HepG2 (cell line): ENCODE measurements around the gene HSPA1L. TPM values are rescaled to one million over a fixed set of nuclear protein-coding genes. Genes with fewer than 3 reads are reported as not detected.

ENCODE experiments used
- ARHGAP35 ChIP-seq: sonication (generic); formaldehyde crosslinking; IDR thresholded peaks from 2 replicates; pipeline ENCODE4 v1.9.0; 2022; ENCODE audit warnings: mild to moderate bottlenecking, inconsistent platforms, moderate library complexity, missing genetic modification reagents, borderline replicate concordance
- BCL6 ChIP-seq: IDR thresholded peaks from 2 replicates; pipeline ENCODE4 v1.6.1; 2016; ENCODE audit warnings: missing genetic modification reagents, missing compliant biosample characterization
- CEBPG ChIP-seq: IDR thresholded peaks from 2 replicates; pipeline ENCODE4 v1.6.1; 2016
- CREB3 ChIP-seq: sonication (generic); formaldehyde crosslinking; IDR thresholded peaks from 2 replicates; pipeline ENCODE4 v1.5.0; 2020; ENCODE audit warnings: missing genetic modification reagents
- POLR2A ChIP-seq, 2 experiments: IDR thresholded peaks; 2 replicates each; pipeline ENCODE4 v1.6.1; 2011; ENCODE audit warnings: low read depth in 2 of 2, low read length in 2 of 2, mild to moderate bottlenecking in 1 of 2, moderate library complexity in 1 of 2; ENCODE audit not compliant: insufficient read depth in 1 of 2
- POLR2AphosphoS2 ChIP-seq: IDR thresholded peaks from 2 replicates; pipeline ENCODE4 v1.6.1; 2011; ENCODE audit warnings: low read depth, low read length, improper control_type of control experiment
- RCOR2 ChIP-seq: IDR thresholded peaks from 2 replicates; pipeline ENCODE4 v1.6.1; 2016; ENCODE audit warnings: missing biosample characterization, missing genetic modification reagents
- SALL2 ChIP-seq: sonication (generic); formaldehyde crosslinking; IDR thresholded peaks from 2 replicates; pipeline ENCODE4 v1.8.1; 2023; ENCODE audit warnings: mild to moderate bottlenecking, missing genetic modification reagents, inconsistent platforms
- SRF ChIP-seq: IDR thresholded peaks from 2 replicates; pipeline ENCODE4 v1.6.1; 2011; ENCODE audit warnings: mild to moderate bottlenecking, low read depth, low read length, moderate library complexity
- TAF1 ChIP-seq: sonication (generic); formaldehyde crosslinking; IDR thresholded peaks from 2 replicates; pipeline ENCODE4 v1.4.0; 2020; ENCODE audit warnings: missing genetic modification reagents
- TSC22D2 ChIP-seq: sonication (generic); formaldehyde crosslinking; IDR thresholded peaks from 2 replicates; pipeline ENCODE4 v1.5.1; 2020; ENCODE audit warnings: missing genetic modification reagents, mild to moderate bottlenecking, borderline replicate concordance
- ZBTB21 ChIP-seq: sonication (generic); formaldehyde crosslinking; IDR thresholded peaks from 2 replicates; pipeline ENCODE4 v1.4.0; 2020; ENCODE audit warnings: missing genetic modification reagents
- ZBTB46 ChIP-seq: sonication (generic); formaldehyde crosslinking; IDR thresholded peaks from 2 replicates; pipeline ENCODE4 v1.4.0; 2020; ENCODE audit warnings: mild to moderate bottlenecking, missing genetic modification reagents, borderline replicate concordance
- ZFP37 ChIP-seq: sonication (generic); formaldehyde crosslinking; IDR thresholded peaks from 2 replicates; pipeline ENCODE4 v1.4.0; 2020; ENCODE audit warnings: missing genetic modification reagents, borderline replicate concordance
- ZNF160 ChIP-seq: sonication (generic); formaldehyde crosslinking; IDR thresholded peaks from 2 replicates; pipeline ENCODE4 v1.8.0; 2022; ENCODE audit warnings: mild to moderate bottlenecking, inconsistent platforms, missing genetic modification reagents
- ZNF20 ChIP-seq: sonication (generic); formaldehyde crosslinking; IDR thresholded peaks from 2 replicates; pipeline ENCODE4 v1.4.0; 2020; ENCODE audit warnings: mild to moderate bottlenecking, moderate library complexity, missing genetic modification reagents
- ZNF224 ChIP-seq: sonication (generic); formaldehyde crosslinking; IDR thresholded peaks from 2 replicates; pipeline ENCODE4 v1.5.0; 2020; ENCODE audit warnings: mild to moderate bottlenecking, missing genetic modification reagents
- ZNF251 ChIP-seq: sonication (generic); formaldehyde crosslinking; IDR thresholded peaks from 2 replicates; pipeline ENCODE4 v1.9.0; 2021; ENCODE audit warnings: mild to moderate bottlenecking, missing genetic modification reagents
- ZNF354B ChIP-seq: sonication (generic); formaldehyde crosslinking; IDR thresholded peaks from 2 replicates; pipeline ENCODE4 v1.8.0; 2022; ENCODE audit warnings: mild to moderate bottlenecking, missing genetic modification reagents
- ZNF446 ChIP-seq: sonication (generic); formaldehyde crosslinking; IDR thresholded peaks from 2 replicates; pipeline ENCODE4 v1.5.0; 2020; ENCODE audit warnings: mild to moderate bottlenecking, missing genetic modification reagents
- ZNF512 ChIP-seq: sonication (generic); formaldehyde crosslinking; IDR thresholded peaks from 2 replicates; pipeline ENCODE4 v1.4.0; 2020; ENCODE audit warnings: mild to moderate bottlenecking, missing genetic modification reagents
- ZNF550 ChIP-seq: sonication (generic); formaldehyde crosslinking; IDR thresholded peaks from 2 replicates; pipeline ENCODE4 v1.4.0; 2020; ENCODE audit warnings: mild to moderate bottlenecking, missing genetic modification reagents, borderline replicate concordance
- ZNF781 ChIP-seq: sonication (generic); formaldehyde crosslinking; IDR thresholded peaks from 2 replicates; pipeline ENCODE4 v1.5.1; 2020; ENCODE audit warnings: borderline replicate concordance, mild to moderate bottlenecking, missing genetic modification reagents; ENCODE audit errors: not compliant biosample characterization
- ZSCAN5A ChIP-seq: sonication (generic); formaldehyde crosslinking; IDR thresholded peaks from 2 replicates; pipeline ENCODE4 v1.8.0; 2022; ENCODE audit warnings: mild to moderate bottlenecking, missing genetic modification reagents, borderline replicate concordance
- polyA plus RNA-seq, 8 experiments: library from polyadenylated mRNA; depleted of rRNA in 3 of 8; stranded (reverse) in 7 of 8; unstranded in 1 of 8; fragments of >200 nt; fragmentation: Illumina TruSeq in 4 of 8; extraction: Trizol in 4 of 8; gene quantifications; 2 replicates each; pipeline versions ENCODE4 v1.2.1 to v1.2.3, GENCODE V29; 2011 to 2016; ENCODE audit warnings: low read depth in 4 of 8, missing spikeins in 1 of 8, mixed read lengths in 1 of 8; ENCODE audit not compliant: insufficient read depth in 1 of 8
- total RNA-seq, 5 experiments: library from RNA; depleted of rRNA; stranded (reverse); fragments of >200 nt; fragmentation: Illumina TruSeq; extraction: Trizol; gene quantifications; 2 replicates each; pipeline ENCODE4 v1.2.3, GENCODE V29; 2016; ENCODE audit warnings: low read depth in 1 of 5

HSPA1L gene
- total and polyA plus RNA-seq, 2 of the 13 experiments (the other 11 are each of a cell fraction or from before 2014, with no cell fraction given), result 0.55 to 1.0 TPM

GRCh38 chr6:31815025-31815838 is at the start of gene HSPA1L, which contains the start of gene HSPA1A (continued):
- TF ChIP-seq ZBTB46 (CRISPR knock-in tag), result no peak
- no peak for TF ChIP-seq ZNF550 (CRISPR knock-in tag)
- no peak for TF ChIP-seq ZNF224 (CRISPR knock-in tag)
- TF ChIP-seq ZBTB21 (CRISPR knock-in tag), result no peak
- TF ChIP-seq ZNF160, result no peak; the same call in 1 of the 2 replicates
- no peak for TF ChIP-seq ZNF446 (CRISPR knock-in tag)
- TF ChIP-seq CEBPG (CRISPR knock-in tag), result no peak
- TF ChIP-seq POLR2AphosphoS2, result 0 out of 2 replicates have a peak, but pooled peaks have one; percentile 44
- TF ChIP-seq BCL6 (CRISPR knock-in tag), result no peak
- TF ChIP-seq CREB3 (CRISPR knock-in tag), result no peak
- no peak for TF ChIP-seq ZFP37
- no peak for TF ChIP-seq ZNF251
- no peak for TF ChIP-seq ZNF354B (CRISPR knock-in tag)
- TF ChIP-seq TAF1 (CRISPR knock-in tag), result peak; percentile 88
- TF ChIP-seq RCOR2 (CRISPR knock-in tag), result no peak
- peak; percentile 99 to 100 for TF ChIP-seq POLR2A (IDR thresholded peaks at IDR 0.05; ENCODE audit: insufficient read depth in 1 of 2, low read depth in 2 of 2, low read length in 2 of 2)
- TF ChIP-seq ZNF20 (CRISPR knock-in tag), result no peak
- peak; percentile 59; the same call in 1 of the 2 replicates for TF ChIP-seq ZSCAN5A (CRISPR knock-in tag)
- no peak for TF ChIP-seq ZNF512 (CRISPR knock-in tag)
- TF ChIP-seq SRF, result no peak
- TF ChIP-seq ZNF781, result no peak
- peak; percentile 59 for TF ChIP-seq SALL2 (CRISPR knock-in tag)
- no peak for TF ChIP-seq ARHGAP35 (CRISPR knock-in tag)
- peak; percentile 40; the same call in 1 of the 2 replicates for TF ChIP-seq TSC22D2 (CRISPR knock-in tag)
